Activated effector memory CD4-positive, alpha-beta T cell treated with Interleukin-2 at 50 U/mL for 16 hours (primary cell): ENCODE data around the gene SH3TC1.

Source experiments
- DNase-seq: peaks from one replicate; pipeline ENCODE4 v3.0.0-alpha.2; 2020

Gene SH3TC1

DNA sequence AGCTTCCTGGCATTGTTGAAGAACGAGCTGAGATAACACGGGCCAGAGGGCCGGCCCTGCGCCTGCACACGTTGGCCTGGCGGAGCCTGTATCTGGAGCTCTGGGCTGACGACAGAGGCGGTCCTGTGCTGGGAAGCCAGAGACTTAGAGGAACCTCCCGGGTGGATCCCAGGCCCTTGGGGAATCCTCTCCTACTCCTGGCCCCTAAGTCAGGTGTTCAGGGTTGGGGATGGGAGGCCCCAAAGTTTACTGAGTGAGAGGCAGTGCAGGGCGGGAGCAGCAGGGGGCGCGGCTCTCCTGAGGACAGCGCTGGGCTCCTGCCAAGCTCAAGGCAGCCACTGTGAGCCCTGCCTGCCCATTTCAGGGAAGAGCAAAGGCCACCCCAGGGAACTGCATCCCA is 68.0 kb downstream of the SH3TC1 start:
- DNase-seq, result no peak

DNA sequence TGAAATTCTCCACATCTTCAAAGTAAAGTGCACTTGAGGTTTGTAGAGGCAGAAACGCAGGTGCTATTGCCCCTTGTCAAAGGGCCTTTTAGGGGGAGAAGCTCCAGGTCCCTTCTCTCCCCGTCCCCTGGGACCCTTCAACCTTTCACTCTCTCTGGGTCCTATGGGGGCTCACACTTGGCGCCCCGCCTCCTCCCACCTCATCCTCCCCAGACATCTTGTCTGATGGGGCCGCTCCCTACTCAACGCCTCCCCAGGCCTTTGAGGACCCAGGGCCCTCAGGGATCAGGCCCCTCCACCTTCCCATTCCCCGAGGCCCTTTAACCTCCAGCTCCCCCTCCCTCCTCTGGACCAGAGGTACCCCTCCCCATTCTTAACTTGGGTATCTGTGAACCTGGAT is 69.1 kb downstream of the SH3TC1 start:
- DNase-seq, result no peak

DNA sequence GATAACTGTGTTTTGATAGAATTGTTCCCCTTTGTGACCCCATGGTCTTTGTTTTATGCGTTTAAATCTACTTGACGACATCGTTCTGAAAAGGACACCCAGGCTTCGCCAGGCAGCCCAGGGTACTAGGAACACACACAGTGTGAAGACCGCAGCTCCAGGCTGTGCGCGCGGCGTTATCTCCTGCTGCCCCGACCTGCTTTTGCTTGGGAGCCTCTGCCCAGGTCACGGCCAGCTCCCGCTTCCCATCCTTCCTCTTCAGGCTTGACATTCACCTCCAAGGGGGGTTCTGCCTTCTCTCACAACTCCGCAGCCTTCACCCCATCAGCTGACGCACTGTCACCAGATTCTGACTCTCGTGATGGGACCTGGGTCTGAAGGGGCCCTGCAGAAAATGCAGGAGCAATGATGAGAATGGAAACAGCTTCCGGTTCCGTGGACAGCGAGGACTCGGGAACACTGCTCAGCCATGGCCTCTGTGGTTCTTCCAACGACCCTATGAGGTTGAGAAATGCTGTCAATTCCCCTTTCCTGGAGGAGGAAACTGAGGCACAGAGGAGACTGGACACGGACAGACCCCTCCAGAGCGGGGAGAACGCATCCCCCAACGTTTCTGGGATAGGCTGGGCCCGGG is 69.9 kb downstream of the SH3TC1 start:
- DNase-seq, result no peak

DNA sequence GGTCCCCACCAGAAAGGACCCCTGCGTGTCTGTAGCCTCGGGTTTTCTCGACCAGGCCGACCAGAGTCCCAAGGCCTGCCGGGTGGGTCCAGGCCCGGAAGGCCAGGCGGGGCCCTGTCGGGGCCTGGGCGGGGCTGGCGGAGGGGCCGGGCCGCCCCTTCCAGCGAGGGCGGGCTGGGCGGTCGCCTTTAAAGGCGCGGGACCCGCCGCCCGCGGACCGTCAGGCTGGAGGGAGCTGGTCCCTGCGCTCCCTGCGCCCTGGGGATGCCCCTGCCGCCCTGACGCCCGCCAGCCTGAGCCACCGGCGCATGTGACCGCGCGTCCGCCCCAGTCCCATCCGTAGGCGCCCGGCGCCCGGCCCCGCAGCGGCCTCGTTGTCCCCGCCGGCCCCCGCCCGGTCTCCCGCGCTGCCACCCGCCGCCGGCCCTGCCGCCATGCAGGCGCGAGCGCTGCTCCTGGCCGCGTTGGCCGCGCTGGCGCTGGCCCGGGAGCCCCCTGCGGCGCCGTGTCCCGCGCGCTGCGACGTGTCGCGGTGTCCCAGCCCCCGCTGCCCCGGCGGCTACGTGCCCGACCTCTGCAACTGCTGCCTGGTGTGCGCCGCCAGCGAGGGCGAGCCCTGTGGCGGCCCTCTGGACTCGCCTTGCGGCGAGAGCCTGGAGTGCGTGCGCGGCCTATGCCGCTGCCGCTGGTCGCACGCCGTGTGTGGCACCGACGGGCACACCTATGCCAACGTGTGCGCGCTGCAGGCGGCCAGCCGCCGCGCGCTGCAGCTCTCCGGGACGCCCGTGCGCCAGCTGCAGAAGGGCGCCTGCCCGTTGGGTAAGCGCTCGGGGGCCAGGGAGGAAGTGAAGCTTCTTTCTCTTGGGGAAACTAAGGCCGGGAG is 70.7 kb downstream of the SH3TC1 start, which contains the start of gene HTRA3:
TSS of gene HTRA3 (plus strand) at position 220 of the 883 bp plus-strand sequence. CDS start at position 435, 215 bp downstream.
- no peak for DNase-seq

DNA sequence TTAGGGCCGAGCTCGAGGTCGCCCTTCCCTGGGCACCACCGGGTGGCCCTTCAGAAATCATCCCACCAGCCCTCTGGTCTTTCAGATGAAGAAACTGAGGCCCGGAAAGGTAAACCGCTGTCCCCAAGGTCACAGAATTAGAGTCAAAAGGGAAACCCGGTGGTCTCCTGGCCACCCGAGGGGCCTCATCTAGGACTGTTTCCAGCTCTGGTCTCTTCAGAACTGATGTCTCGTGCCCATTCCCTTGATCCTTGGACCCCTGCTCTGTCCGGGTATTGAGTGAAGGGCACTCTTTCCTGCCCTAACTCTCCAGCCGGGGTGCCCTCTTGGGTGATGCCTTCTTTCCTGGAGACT is 71.3 kb downstream of the SH3TC1 start:
- DNase-seq, result no peak

DNA sequence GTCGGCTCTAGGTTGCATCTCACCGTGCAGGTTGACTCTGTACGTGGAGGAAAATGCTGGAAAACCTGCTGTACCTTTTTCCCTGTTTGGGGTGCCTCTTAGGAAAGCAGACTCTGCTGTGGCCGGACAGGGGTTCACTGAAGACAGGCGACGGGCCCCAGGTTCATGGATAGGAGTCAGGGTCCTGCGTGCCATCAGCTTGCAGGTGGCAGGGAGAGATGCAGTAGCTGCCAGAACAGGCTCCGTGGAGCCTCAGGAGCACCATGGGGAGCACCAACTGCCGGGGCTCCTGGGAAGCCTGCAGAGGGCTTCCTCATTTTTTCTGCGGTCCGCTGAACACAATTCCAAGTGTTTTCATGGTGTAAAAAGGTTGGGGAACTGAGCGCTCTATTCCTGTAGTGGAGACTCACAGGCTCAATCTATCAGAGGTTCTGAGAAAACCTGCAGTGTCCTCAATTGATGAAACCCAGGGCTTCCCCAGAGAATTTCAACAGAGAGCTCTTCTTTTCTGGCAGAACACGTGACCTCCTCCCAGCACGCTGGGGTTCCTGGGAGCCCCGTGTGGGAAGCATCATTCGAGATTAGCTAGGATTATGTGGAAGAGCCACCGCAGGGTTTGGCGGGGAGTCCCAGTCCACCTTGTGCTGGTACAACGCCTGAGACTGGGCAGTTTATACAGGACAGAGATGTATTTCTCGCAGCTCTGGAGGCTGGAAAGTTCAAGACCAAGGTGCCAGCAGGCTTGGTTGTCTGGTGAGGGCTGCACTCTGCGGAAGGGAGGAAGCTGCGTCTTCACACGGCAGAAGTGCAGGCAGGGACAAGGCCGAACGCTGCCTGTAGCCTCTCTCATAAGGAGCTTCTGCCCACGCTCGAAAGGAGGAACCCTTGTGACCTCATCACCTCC is 72.1 kb downstream of the SH3TC1 start:
- DNase-seq, result no peak

DNA sequence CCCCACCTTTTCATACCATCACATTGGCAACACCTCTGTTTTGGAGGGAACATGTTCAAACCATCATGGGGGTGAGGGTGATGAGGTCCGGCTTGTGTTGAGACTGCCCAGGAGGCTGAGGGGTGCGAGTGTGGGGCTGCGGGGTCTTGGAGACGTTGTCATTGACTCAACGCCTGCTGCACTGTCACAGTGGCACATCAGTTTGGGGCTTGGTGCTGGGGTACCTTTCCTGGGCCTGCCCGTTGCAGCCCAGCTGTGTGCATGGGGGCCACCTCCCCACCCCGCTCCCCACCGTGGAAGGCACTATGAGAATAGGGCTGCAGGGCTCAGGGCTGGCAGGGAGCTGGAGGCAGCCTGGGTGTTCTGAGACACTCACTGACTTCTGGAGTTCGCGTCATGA is 72.7 kb downstream of the SH3TC1 start:
- DNase-seq, result no peak

DNA sequence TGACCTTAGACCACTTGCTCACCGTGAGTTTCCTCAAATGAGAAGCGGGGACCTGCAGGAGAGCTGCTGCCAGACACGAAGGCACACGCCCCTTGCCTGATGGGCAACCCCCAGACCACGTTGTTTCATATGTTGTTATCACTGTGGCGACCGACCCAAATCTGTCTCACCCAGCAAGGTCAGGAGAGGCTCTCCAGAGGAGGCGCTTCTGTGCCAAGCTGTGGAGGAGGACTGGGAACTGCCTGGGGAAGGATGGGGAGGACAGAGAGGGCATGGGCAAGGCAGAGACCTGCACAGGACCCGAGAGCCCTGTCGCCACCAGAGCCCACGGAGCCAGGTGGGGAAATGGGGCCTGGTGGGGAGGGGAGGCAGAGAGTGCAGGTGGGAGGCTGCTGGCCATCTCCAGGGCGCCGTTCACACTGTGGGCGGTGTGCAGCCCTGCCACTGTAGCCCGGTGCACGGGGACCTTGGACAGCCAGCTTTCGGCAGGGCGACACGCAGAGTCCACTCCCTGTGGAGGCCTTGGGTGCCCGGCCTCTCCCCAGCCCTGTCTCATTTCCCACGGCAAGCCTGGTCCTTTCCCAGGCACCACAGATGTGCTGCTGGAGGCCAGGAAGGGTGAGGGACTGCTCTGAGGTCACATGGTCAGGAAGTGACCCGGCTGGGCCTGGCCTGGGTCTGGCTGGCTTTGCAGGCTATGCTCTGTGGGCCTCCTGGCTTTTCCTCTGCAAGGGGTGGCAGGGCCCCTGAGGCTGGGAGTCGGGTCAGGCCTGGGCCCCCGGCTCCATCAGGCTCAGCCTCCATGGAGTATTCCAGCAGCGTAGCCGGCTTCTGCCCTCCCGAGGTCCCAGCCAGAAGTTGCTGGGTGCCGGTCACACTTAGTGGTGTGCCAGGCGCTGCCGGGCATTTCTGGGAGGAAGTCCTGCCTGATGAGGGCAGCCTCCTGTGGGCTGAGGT is 73.7 kb downstream of the SH3TC1 start:
- no peak for DNase-seq

DNA sequence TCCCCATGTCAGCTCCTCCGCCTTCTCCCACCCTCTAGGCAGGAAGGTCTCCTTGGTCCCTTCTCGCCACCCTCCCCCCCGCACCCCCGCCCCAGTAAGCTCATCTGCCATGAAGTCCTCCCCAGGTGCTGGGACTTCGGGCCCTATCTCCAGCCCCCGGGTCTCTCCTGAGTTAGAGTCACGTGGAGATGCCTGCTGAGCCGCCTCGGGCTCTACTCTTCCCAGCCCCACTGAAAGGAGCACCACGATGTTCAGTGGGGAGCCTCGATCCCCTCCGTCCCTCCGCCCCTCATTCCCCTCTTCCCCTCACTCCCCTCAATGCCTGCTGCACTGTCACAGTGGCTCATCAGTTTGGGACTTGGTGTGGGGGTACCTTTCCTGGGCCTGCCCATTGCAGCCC is 74.4 kb downstream of the SH3TC1 start:
- DNase-seq, result no peak

DNA sequence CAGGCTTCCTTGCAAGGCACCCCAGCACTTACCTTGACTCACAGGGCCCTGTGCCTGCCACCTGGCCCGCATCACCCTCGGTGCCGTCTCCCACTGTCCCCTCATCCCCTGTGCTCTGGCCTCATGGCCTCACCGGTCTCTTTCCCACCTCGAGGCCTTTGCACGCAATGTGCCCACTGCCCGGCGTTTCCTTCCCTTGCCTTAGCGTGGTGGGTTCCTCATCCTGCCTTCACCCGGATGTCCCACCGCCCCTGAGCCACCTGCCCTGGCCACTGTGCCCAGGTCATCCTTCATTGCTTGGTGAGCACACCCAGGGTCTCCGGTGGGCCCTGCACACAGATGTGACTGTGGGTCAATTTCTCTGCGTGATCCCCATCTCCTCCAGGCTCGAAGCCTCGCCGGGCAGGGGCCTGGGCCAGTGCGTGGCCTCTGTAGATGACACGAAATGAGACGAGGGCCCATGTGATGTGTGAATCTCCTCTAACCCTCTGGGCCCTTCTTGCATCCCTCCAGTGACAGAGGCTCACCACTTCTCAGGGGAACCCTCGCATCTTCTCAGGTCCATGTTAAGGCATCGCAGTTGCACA is 75.1 kb downstream of the SH3TC1 start:
- DNase-seq, result no peak

DNA sequence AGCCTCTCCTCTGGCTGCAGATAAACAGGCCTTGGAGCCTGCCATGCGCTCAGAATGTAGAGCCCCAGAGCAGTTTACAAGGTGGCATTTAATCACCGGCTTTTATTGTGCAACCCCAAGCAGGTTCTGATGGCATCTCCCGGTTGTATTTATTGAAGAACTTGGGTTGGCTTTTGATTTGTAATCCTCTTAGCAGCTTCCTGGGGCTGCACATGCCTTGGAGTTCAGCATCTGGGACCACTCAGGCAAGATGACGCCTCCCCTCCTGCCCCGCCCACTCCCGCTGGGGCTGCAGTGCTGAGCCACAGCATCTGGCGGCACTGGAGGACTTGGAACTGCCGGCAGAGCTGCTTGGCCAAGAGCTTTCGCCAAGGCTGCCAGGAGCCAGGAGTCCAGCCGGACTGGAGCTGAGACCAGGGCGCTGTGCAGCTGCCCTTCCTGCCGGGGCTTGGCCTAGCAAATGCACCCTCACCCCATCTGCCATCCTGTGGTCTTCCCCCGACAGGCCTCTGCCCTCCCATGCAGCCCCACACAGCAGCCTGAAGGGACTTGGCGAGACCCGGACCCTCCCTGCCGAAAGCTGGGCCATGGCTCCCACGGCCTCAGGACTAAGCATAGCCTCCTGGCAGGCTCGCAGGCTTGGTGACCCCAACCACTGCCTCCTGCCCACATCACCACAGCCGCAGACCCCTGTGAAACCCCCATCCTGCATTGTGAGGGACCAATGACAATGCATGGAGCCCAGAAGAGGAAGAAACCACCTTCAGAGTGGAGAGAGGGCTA is 75.9 kb downstream of the SH3TC1 start:
- DNase-seq, result no peak

DNA sequence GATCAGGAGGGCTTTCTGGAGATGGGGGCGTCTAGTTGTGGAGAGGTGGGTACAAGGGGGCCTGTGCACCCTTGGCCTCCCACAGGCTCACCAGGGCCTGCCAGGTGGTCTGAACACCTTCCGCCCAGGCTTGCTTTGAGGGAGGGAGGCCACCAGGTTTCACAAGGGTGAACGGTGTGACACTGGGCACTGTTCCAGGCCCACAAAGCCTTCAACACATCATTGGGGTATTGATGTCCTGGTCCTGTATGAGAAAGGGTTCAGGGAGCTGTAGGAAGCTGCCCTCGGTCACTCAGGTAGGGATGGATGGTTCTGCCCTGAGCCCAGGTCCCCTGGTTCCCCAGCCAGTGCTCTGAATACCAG is 76.4 kb downstream of the SH3TC1 start:
- no peak for DNase-seq

DNA sequence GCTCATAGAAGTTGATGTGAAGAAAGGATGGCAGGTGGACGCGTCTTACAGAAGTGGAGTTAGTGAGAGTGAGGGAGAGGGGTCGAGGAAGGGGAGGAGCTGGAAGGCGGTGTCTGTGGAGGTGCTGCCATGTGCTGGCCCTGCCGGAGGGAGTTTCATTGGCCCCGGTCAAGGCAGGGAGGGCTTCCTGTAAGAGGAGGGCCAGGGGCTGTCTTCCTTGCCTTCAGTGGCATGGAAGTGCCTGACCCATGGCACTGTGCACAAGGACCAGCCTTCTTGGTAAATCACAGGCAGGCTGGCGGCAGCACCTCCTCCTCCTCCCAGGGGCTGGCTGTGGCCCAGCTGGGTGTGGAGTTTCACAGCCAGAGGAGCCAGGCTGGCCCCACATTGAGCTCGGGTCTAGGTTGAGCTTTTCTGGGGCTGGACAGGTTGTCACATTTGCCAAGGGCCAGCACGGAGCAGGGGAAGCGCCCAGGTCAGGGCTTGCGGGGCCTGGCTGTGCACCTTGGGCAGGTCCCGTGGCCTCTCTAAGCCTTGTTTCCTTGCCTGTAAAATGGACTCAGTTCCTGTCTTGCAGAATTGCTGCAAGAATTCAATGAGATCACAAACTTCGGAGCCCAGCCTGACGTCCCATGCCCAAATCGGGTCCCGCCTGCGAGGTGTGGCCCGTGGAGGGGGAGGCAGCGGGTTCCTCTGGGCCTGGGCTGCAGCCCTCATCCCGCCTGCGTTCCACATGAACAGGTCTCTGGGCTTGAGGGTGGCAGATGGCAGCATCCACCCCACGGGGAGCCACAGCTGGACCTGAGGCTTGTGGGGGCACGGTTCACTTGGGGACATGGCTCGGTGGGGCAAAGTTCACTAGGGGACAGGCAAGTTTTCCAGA is 77.5 kb downstream of the SH3TC1 start:
- no peak for DNase-seq

DNA sequence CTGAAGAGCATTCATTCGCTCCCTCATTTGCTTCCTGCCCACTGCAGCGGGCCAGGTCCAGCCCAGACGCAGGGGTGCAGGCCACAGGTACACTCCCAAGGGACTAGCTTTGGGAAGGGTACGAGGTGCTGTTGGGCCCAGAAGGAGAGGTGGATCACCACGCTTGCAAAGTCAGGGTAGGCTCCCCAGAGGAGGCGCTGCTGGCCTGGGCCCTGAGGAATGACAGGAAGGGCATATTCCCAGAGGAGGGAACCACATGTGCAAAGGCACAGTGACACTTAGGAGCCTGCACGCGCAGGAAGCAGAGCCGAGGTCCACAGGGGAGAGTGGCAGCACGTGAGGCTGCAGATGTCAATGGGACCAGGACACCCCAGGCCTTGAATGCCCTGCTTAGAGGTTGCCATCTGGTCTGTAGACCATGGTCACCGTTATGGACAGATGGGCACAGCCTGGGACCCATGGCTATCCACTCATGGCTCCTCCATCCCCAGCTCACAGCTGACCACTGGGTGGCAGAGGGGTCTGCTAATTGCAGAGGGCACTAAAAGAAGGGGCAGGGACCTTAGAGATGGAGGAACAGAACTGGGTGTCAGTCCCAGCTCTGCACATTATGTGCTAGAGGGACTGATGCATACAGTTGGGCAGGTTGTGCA is 78.4 kb downstream of the SH3TC1 start:
- no peak for DNase-seq

DNA sequence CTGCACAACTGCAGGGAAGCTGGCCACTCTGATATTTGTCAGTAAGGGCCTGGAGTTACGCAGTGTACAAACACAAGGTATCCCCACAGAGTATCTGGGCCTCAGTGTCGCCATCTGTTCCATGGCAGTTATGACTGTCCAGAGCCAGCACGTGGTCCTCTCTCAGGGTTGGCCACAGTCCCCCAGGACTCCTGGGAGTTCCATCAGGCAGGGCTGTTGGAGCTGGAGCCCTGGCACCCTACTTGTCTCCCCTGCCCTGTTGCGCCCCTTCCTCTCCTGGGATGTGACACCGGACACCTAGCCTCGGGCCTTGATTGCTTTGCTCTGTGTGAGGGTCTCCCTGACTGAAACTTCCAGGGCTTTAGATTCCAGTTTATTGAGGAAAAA is 78.9 kb downstream of the SH3TC1 start:
- no peak for DNase-seq

DNA sequence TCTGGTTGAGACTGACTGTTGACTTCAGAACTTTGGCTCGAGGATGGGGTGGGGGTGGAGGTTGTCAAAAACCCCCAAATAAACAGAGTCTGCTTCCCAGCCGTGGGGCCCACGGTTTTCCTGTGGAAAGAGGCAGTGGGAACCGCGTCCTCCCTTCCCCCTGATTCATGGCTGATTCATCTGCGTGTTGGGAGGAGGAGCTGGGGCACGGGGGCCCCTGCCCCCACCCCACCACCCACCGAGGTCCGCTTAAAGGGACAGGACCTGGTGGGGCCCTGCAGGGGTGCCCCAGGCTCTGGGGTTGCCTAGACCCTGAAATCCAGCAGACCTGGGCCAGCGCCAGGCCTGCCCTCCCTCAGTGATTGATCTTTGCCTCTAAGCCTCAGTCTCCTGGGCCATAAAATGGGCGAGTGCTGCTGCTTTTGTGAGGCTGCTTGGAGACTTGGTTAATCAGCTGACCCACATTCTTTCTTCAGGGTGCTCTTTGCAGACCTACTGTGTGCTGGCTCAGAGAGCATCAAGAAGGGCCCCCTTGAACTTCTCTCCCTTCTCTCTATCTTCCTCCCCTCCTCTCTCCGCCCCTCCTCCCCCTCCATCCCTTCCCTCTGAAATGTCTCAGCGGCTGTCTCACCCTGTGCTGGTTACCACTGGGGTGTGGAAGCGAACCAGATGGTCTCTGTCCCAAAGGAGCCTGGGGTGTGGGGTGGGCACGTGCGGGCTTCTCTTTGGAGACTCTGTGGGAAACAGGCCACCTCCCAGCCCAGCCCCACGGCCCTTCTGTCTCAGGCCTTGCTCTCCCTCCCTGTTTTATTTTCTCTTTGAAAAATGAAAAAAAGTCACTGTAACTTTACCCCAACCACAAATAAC is 79.6 kb downstream of the SH3TC1 start:
- no peak for DNase-seq

DNA sequence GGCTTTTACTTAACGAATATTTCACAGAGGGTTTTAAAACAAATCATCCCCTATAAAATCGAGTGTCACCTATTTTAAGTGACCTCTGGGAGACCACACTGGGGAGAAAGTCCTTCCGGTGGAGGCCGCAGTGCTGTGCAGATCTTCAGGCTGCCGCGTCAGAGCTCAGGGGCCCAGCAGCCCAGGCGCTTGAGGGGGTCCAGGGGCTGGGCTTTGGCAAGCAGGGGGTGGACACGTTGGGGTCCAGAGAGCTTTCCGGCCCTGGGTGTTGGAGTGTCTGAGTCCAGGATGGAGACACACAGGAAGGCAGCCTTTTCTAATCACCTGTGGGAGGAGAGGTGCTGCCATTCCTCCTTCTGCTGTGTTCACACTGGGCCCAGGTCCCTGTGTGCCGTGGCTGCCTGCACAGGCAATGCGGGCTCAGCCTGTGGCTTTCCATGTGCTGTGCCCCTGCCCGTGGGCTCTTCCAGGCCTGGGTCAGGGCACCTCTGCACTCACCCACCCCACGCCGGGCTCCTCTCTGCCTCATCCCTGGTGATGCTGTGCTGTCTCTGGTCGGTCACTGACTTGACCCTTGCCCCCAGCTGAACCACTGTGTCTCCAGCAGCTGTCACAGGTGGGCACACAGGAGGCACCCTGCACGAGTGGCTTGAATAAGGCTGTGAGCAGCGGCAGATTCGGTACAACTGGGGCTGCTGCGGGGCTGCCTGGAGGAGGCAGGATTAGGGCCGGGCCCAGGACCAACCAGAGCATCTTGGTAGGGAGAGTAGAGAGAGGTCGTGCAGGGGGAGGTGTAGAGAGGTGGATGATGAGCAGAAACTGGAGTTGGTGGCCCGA is 80.4 kb downstream of the SH3TC1 start:
- DNase-seq, result no peak
